ENCODE measurements around the gene USF3. TPM values are rescaled to one million over a fixed set of nuclear protein-coding genes. Genes with fewer than 3 reads are reported as not detected.

The USF3 gene, protein sequence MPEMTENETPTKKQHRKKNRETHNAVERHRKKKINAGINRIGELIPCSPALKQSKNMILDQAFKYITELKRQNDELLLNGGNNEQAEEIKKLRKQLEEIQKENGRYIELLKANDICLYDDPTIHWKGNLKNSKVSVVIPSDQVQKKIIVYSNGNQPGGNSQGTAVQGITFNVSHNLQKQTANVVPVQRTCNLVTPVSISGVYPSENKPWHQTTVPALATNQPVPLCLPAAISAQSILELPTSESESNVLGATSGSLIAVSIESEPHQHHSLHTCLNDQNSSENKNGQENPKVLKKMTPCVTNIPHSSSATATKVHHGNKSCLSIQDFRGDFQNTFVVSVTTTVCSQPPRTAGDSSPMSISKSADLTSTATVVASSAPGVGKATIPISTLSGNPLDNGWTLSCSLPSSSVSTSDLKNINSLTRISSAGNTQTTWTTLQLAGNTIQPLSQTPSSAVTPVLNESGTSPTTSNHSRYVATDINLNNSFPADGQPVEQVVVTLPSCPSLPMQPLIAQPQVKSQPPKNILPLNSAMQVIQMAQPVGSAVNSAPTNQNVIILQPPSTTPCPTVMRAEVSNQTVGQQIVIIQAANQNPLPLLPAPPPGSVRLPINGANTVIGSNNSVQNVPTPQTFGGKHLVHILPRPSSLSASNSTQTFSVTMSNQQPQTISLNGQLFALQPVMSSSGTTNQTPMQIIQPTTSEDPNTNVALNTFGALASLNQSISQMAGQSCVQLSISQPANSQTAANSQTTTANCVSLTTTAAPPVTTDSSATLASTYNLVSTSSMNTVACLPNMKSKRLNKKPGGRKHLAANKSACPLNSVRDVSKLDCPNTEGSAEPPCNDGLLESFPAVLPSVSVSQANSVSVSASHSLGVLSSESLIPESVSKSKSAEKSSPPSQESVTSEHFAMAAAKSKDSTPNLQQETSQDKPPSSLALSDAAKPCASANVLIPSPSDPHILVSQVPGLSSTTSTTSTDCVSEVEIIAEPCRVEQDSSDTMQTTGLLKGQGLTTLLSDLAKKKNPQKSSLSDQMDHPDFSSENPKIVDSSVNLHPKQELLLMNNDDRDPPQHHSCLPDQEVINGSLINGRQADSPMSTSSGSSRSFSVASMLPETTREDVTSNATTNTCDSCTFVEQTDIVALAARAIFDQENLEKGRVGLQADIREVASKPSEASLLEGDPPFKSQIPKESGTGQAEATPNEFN (N-terminal part only)
- 10 to 100 TPM; 14.0 to 18.7 (median 16.2) TPM for total RNA-seq
- 1 to 10 TPM; 4.8 to 9.2 TPM for polyA plus RNA-seq
- long read RNA-seq, donor 1 = 0 reads
- long read RNA-seq, donor 2, full-length matches to known transcripts = 3 of 11 reads
- long read RNA-seq, donor 2, partial matches to known transcripts = 8 of 11 reads
- long read RNA-seq, donor 2, other reads (novel, unspliced or antisense) = 0 of 11 reads
- long read RNA-seq, donor 3, partial matches to known transcripts = 5 of 6 reads
- long read RNA-seq, donor 3, other reads (novel, unspliced or antisense) = 1 of 6 reads

DNA sequence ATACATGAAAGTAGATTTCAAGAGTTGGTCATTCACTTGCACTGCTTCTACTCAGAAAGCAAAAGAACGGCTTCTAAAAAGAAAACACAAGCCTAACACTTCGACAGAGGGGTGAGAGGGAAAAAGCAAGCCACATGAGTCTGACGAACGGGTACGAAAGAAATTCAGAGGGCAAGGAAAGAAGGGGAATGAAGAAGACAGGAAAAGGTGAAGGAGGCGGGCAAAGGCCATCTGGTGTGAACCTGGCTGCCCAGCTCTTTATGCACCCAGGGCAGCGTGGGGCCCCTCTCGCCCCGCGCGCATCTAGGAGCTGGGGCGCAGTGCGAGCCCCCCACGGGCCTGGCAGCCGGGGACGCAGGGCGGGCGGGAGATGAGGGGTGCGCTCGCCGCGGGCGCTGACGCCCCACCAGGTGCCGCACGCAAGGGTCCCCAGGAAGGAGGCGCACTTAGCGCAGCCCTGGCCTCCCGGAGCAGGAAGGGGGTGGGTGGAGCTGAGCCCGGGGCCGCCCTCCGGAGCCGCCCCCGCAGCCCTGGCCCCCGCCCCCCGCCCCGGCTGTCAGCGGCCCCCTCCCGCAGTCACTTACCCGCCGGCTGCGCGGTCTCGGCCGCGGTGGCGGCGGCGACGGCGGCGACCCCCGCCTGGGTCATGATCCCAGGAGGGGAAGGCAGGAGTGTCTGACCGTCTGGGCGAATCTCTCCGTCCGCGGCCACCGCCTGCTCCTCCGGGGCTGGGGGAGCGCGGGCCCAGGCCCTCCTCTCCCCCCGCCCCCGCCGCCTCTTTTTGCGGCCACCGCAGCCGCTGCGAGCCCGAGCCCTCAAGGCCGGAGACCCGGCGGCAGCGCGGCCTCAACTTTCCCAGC is at the start of gene USF3:
Gene USF3, minus strand, starts transcription at position 857 of the 860 bp plus-strand sequence. CDS start 21,764 bp downstream, outside the sequence.
- H3K27ac ChIP-seq = peak within 1 kb of the TSS; percentile 99 to 100
- no peaks in the 10 kb centered on the region for H3K36me3 ChIP-seq
- no peaks in the 10 kb centered on the region for H3K27me3 ChIP-seq
- peak within 1 kb of the TSS; percentile 89 for H3K4me3 ChIP-seq
- intact Hi-C loops (cut with DNase I) = loop anchor here in 1 of 4 donors (2.0 kb wide), 1 partner anchor 51 kb away; the partner anchor contains the start of genes ATP6V1A and NAA50
- WGBS, 3 donors = 0 to 1% (median 0%) methylated on average over 36 to 74 of the region's 75 CpGs
- H3K4me1 ChIP-seq (ENCODE audit: insufficient read depth) = peaks cover 4% of the 10 kb centered on the region
- TF ChIP-seq EP300 (IDR thresholded peaks at IDR 0.05) (no peak), POLR2A (IDR thresholded peaks at IDR 0.05) (peak; percentile 13)
- TF ChIP-seq, protein P1, sequence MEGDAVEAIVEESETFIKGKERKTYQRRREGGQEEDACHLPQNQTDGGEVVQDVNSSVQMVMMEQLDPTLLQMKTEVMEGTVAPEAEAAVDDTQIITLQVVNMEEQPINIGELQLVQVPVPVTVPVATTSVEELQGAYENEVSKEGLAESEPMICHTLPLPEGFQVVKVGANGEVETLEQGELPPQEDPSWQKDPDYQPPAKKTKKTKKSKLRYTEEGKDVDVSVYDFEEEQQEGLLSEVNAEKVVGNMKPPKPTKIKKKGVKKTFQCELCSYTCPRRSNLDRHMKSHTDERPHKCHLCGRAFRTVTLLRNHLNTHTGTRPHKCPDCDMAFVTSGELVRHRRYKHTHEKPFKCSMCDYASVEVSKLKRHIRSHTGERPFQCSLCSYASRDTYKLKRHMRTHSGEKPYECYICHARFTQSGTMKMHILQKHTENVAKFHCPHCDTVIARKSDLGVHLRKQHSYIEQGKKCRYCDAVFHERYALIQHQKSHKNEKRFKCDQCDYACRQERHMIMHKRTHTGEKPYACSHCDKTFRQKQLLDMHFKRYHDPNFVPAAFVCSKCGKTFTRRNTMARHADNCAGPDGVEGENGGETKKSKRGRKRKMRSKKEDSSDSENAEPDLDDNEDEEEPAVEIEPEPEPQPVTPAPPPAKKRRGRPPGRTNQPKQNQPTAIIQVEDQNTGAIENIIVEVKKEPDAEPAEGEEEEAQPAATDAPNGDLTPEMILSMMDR (IDR thresholded peaks at IDR 0.05) = peak in 1 of 3 donors; percentile 22
- DNase-seq = peak; percentile 73 to 85 (median 83)
- H3K9me3 ChIP-seq = no peaks in the 10 kb centered on the region

DNA sequence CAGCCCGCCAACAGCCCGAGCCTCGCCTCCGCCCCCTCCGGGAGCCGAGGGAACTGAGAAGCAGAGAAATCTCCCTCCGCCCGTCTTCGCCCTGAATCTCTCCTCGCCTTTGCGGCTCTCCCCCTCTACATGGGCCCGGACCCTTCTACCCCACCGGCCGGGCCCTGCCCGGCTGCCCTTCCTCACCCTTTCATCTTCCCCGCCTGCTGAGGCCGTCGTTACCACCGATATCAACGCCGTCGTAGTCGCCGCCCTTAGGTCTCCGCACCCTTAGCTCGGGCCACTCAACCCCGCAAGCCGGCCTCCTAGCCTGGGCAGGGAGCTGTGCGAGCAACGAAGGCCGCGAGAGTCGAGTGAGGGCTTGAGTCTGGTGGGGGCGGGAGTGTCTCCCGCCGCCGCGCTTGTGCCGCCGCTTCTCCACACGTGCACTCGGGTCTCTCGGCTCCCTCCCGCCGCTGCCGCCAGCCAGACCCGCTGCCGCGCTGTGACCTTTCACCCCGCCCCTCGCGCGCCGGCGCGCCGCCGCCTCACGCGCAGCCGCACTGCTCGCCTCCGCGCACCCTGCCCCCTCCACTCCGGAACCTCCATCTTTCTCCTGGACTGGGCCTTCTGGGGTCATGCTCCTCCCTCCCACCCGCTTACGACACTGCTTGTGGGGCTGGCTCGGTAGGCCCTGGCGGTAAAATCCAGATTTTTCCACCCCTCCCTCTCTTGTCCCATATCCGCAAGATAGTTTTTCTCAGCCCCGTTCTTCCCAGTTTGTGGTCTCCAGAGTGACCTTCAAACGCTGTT is 49.5 kb upstream of the USF3 start, which contains the start of gene NAA50:
Gene NAA50, minus strand, starts transcription at position 494 of the 792 bp plus-strand sequence. Its CDS starts 300 bp downstream, at position 194.
- peak; percentile 85 for TF ChIP-seq POLR2A (IDR thresholded peaks at IDR 0.05)
- TF ChIP-seq, protein P1 (IDR thresholded peaks at IDR 0.05) = peak in 1 of 3 donors; percentile 18
- no peak for TF ChIP-seq EP300 (IDR thresholded peaks at IDR 0.05)
- no peaks in the 10 kb centered on the region for H3K27me3 ChIP-seq
- intact Hi-C loops (cut with DNase I) = loop anchor here in 1 of 4 donors (2.0 to 5.0 kb wide), 3 partner anchors 49 to 1401 kb away; partner anchors contain the start of genes ATG3, SLC35A5, USF3 and ZBTB20
- peaks cover 7% of the 10 kb centered on the region for H3K4me1 ChIP-seq (ENCODE audit: insufficient read depth)
- no peaks in the 10 kb centered on the region for H3K9me3 ChIP-seq
- 0 to 1% (median 1%) methylated on average over 58 to 72 of the region's 72 CpGs for WGBS, 3 donors
- H3K36me3 ChIP-seq = no peaks in the 10 kb centered on the region
- peak within 1 kb of the TSS; percentile 80 to 99 for H3K27ac ChIP-seq
- H3K4me3 ChIP-seq = peak within 1 kb of the TSS; percentile 91
- DNase-seq = peak; percentile 94 to 97 (median 96)

All from ovary (tissue), 10 donors.